ENCODE measurements around the gene FCN1. TPM values are rescaled to one million over a fixed set of nuclear protein-coding genes. Genes with fewer than 3 reads are reported as not detected.

Gene FCN1
- total and polyA plus RNA-seq, 9 of the 15 experiments (the other 6 are each of a cell fraction or from before 2014, with no cell fraction given): not detected

- TF ChIP-seq ZBTB40 (IDR thresholded peaks at IDR 0.05): no peak
- no peak for TF ChIP-seq ZBTB40 (CRISPR knock-in tag; IDR thresholded peaks at IDR 0.05)
- TF ChIP-seq SREBF2 (CRISPR knock-in tag; IDR thresholded peaks at IDR 0.05): no peak
- TF ChIP-seq TEAD4 (IDR thresholded peaks at IDR 0.05; ENCODE audit: low read length): no peak
- no peak for TF ChIP-seq TEAD4 (CRISPR knock-in tag; IDR thresholded peaks at IDR 0.05; ENCODE audit: borderline replicate concordance)
- no peak for TF ChIP-seq ETS2 (tag; IDR thresholded peaks at IDR 0.05; ENCODE audit: borderline replicate concordance, poor library complexity, severe bottlenecking)
Measured at GRCh38 chr9:134887219-134887618, 30.5 kb downstream of the FCN1 start (continued).
